ENCODE data around the gene RIC8B.

The RIC8B gene

DNA sequence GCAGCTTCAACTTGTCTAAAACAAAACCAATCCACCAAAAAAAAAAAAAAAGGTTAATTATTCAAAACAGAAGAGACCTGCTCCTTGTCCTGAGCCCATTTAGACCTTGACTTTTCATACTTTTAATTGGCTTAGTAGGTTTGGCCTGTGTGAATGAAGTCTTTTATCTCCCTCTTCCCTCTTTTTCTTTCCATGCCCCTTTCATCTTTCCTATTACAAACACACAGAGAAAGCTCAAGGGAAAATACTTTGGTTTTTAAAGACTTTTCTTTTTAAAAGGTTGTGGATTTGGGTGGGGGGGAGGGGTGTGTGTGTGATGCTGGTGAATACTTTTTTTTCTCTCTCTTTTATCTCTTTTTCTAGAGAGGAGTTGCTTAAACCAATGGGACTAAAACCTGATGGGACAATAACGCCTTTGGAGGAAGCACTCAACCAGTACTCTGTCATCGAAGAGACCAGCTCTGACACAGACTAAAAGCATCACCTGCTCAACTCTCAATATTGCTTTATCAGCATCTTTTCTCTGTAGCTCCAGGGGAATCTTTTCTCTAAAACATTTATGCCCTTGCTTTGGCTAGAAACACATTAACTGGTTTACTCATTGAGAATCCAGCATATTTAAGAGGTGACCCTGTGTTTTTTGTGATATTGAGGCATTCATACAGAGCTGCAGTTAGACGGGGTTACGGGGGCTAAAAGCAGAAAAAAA lies 111.2 kb downstream of the RIC8B start:
- TF ChIP-seq, protein P1, sequence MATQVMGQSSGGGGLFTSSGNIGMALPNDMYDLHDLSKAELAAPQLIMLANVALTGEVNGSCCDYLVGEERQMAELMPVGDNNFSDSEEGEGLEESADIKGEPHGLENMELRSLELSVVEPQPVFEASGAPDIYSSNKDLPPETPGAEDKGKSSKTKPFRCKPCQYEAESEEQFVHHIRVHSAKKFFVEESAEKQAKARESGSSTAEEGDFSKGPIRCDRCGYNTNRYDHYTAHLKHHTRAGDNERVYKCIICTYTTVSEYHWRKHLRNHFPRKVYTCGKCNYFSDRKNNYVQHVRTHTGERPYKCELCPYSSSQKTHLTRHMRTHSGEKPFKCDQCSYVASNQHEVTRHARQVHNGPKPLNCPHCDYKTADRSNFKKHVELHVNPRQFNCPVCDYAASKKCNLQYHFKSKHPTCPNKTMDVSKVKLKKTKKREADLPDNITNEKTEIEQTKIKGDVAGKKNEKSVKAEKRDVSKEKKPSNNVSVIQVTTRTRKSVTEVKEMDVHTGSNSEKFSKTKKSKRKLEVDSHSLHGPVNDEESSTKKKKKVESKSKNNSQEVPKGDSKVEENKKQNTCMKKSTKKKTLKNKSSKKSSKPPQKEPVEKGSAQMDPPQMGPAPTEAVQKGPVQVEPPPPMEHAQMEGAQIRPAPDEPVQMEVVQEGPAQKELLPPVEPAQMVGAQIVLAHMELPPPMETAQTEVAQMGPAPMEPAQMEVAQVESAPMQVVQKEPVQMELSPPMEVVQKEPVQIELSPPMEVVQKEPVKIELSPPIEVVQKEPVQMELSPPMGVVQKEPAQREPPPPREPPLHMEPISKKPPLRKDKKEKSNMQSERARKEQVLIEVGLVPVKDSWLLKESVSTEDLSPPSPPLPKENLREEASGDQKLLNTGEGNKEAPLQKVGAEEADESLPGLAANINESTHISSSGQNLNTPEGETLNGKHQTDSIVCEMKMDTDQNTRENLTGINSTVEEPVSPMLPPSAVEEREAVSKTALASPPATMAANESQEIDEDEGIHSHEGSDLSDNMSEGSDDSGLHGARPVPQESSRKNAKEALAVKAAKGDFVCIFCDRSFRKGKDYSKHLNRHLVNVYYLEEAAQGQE (IDR thresholded peaks at IDR 0.05; ENCODE audit: insufficient read depth in 1 of 2, low read depth in 2 of 2, low read length in 2 of 2), result no peak
- TF ChIP-seq SIN3A (IDR thresholded peaks at IDR 0.05; ENCODE audit: borderline replicate concordance, insufficient read depth, low read length) (no peak), TAF1 (IDR thresholded peaks at IDR 0.05; ENCODE audit: borderline replicate concordance, insufficient read depth, low read length) (no peak), FOXP2 (optimal IDR thresholded peaks at IDR 0.05; ENCODE audit: borderline replicate concordance, extremely low read depth, extremely low read length, insufficient read depth) (no peak)

DNA sequence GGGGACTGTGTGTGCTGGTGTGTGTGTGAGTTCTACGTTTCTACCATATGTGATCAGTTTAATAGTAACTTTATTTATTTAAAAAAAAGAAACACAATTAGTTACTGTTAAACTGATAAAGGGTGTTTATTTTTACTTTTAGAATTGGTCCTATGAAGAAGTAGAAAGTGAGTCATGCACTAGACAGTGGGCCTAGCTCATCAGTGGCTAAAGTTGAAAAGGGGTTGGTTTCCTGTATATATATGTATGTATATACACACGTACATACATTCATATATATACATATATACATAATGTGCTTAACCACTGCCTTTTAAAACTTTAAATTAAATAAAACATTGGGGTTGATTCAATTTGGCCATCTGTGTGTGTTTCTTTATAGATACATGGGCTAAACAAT lies 112.5 kb downstream of the RIC8B start:
- TF ChIP-seq FOXP2 (optimal IDR thresholded peaks at IDR 0.05; ENCODE audit: borderline replicate concordance, extremely low read depth, extremely low read length, insufficient read depth) (no peak), POLR2AphosphoS5 (IDR thresholded peaks at IDR 0.05; ENCODE audit: low read depth, low read length) (no peak), SIN3A (IDR thresholded peaks at IDR 0.05; ENCODE audit: borderline replicate concordance, insufficient read depth, low read length) (no peak), TAF1 (IDR thresholded peaks at IDR 0.05; ENCODE audit: borderline replicate concordance, insufficient read depth, low read length) (no peak)
- TF ChIP-seq, protein P1 (IDR thresholded peaks at IDR 0.05; ENCODE audit: insufficient read depth in 1 of 2, low read depth in 2 of 2, low read length in 2 of 2), result no peak

DNA sequence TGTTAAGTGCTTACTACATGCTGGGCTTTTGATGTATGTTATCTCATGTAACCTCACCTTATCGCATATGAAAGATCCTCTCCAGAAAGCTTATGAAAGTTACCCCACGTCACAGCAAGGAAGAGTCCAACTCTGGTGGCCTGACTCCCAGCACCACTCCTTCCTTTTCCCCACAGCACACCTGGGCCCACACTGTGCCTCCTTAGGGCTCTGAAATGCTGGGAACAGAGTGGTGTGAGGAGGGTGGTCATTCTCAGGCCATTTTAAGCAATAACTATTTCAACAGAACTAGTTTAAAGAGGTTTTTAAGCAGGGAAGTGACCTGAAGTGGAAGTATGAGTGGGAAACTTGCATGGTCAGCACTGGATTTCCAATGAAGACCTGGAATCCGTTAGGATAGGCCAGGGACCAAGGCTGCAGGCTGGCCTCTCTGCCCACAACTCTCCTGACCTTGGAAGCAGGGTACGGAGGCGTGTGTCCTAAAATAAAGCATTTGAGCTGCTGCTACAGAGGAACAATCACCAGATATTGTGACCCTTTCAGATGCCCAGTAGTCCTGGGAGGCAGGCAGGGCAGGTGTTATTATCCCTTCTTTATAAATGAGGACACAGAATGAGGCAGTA lies 114.0 kb downstream of the RIC8B start:
- no peak for TF ChIP-seq TAF1 (IDR thresholded peaks at IDR 0.05; ENCODE audit: borderline replicate concordance, insufficient read depth, low read length)
- no peak for TF ChIP-seq SIN3A (IDR thresholded peaks at IDR 0.05; ENCODE audit: borderline replicate concordance, insufficient read depth, low read length)
- no peak for TF ChIP-seq POLR2AphosphoS5 (IDR thresholded peaks at IDR 0.05; ENCODE audit: low read depth, low read length)
- no peak for TF ChIP-seq FOXP2 (optimal IDR thresholded peaks at IDR 0.05; ENCODE audit: borderline replicate concordance, extremely low read depth, extremely low read length, insufficient read depth)
- TF ChIP-seq, protein P1 (IDR thresholded peaks at IDR 0.05; ENCODE audit: insufficient read depth in 1 of 2, low read depth in 2 of 2, low read length in 2 of 2), result no peak

DNA sequence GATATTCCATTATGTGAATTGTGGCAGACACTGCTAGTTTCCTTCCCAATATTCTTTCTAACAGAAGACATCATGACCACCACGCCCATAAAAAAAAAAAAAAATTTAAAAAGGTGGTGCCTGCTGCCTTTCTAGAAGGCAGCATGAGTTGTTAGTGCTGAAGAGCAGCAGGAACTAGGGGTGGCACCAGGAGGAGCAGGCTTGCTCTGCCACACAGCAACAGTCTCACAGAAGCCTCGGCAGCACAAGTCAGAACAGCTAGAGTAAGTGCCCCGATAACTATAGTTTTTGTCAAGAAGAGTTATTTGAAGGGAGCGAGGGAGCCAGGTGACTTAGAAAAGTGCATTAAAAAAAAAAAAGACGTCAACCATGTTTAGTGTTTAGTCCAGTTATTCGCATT lies 114.8 kb downstream of the RIC8B start:
- TF ChIP-seq FOXP2 (optimal IDR thresholded peaks at IDR 0.05; ENCODE audit: borderline replicate concordance, extremely low read depth, extremely low read length, insufficient read depth) (no peak), SIN3A (IDR thresholded peaks at IDR 0.05; ENCODE audit: borderline replicate concordance, insufficient read depth, low read length) (no peak), POLR2AphosphoS5 (IDR thresholded peaks at IDR 0.05; ENCODE audit: low read depth, low read length) (no peak), TAF1 (IDR thresholded peaks at IDR 0.05; ENCODE audit: borderline replicate concordance, insufficient read depth, low read length) (no peak)
- TF ChIP-seq, protein P1 (IDR thresholded peaks at IDR 0.05; ENCODE audit: insufficient read depth in 1 of 2, low read depth in 2 of 2, low read length in 2 of 2), result no peak
